AG04450 (cell line): ENCODE data around the gene THRB. TPM values are rescaled to one million over a fixed set of nuclear protein-coding genes. Genes with fewer than 3 reads are reported as not detected.

Source experiments
- CTCF ChIA-PET: fragments of 300-600, 350-600 bp; formaldehyde crosslinking; extraction: SDS; loops from one replicate; lab custom pipeline; 2022; ENCODE audit warnings: antibody characterized with exemption, inconsistent platforms; lab: Charles Lee
- POLR2A ChIA-PET: fragments of 350-600 bp; formaldehyde crosslinking; extraction: SDS; loops from one replicate; lab custom pipeline; 2021; ENCODE audit warnings: antibody characterized with exemption, inconsistent platforms; lab: Yijun Ruan, JAX
- DNase-seq: peaks from one replicate; pipeline ENCODE4 v3.0.0-alpha.2; 2011; ENCODE audit warnings: low read depth, low spot score
- H3K27ac ChIP-seq: one replicate; pipeline ENCODE4 v1.5.1; 2012; ENCODE audit warnings: low read depth, low read length, control low read depth
- H3K27me3 ChIP-seq: one replicate; pipeline ENCODE4 v1.6.0; 2012; ENCODE audit warnings: low read length; ENCODE audit not compliant: control insufficient read depth, insufficient read depth
- H3K4me3 ChIP-seq: 2 replicates; pipeline ENCODE4 v1.5.1; 2011; ENCODE audit warnings: mild to moderate bottlenecking, low read depth, low read length, control low read depth
- H3K9me3 ChIP-seq: 2 replicates; pipeline ENCODE4 v1.5.1; 2012; ENCODE audit warnings: low read length; ENCODE audit not compliant: control insufficient read depth, insufficient read depth
- CTCF ChIP-seq: IDR thresholded peaks from 2 replicates; pipeline ENCODE4 v1.5.1; 2011; ENCODE audit warnings: low read depth, low read length, control low read depth, inconsistent platforms
- polyA plus RNA-seq: library from polyadenylated mRNA; depleted of rRNA; stranded (reverse); fragments of >200 nt; gene quantifications from 2 replicates; pipeline ENCODE4 v1.2.3, GENCODE V29; 2011

The THRB gene
- polyA plus RNA-seq, 1 experiment = 0.02 TPM

- ChIA-PET CTCF (no interaction called here), POLR2A (no interaction called here)
- DNase-seq = no peak
- no peak for TF ChIP-seq CTCF
- no peaks in the 10 kb centered on the region for H3K9me3 ChIP-seq
- no peaks in the 10 kb centered on the region for H3K27me3 ChIP-seq
- no peak overlapping the region for H3K27ac ChIP-seq
- no peak overlapping the region for H3K4me3 ChIP-seq
These were observed 9.1 kb downstream of the THRB start for GRCh38 chr3:24485511-24485910.

GRCh38 chr3:24483873-24484272, 10.8 kb downstream of the THRB start:
- CTCF ChIA-PET = no interaction called here
- POLR2A ChIA-PET = no interaction called here
- no peaks in the 10 kb centered on the region for H3K27me3 ChIP-seq

GRCh38 chr3:24482096-24482705, 12.4 kb downstream of the THRB start:
- H3K27me3 ChIP-seq = no peaks in the 10 kb centered on the region
- H3K4me3 ChIP-seq = no peak overlapping the region
- no peak for TF ChIP-seq CTCF
- no peak overlapping the region for H3K27ac ChIP-seq
- ChIA-PET CTCF (no interaction called here), POLR2A (no interaction called here)
- DNase-seq = no peak
- no peaks in the 10 kb centered on the region for H3K9me3 ChIP-seq

More at GRCh38 chr3:24483873-24484272, 10.8 kb downstream of the THRB start:
- Histone ChIP-seq H3K27ac (no peak overlapping the region), H3K9me3 (no peaks in the 10 kb centered on the region), H3K4me3 (no peak overlapping the region)
- DNase-seq = no peak
- TF ChIP-seq CTCF = no peak

- Histone ChIP-seq H3K9me3 (no peaks in the 10 kb centered on the region), H3K27me3 (no peaks in the 10 kb centered on the region), H3K27ac (no peak overlapping the region), H3K4me3 (no peak overlapping the region)
- ChIA-PET CTCF (interaction anchor here (0.7 kb wide), 1 partner anchor 1197 kb away, joined by 5 read pairs; no protein-coding TSS in a partner anchor), POLR2A (no interaction called here)
- DNase-seq = no peak
- no peak for TF ChIP-seq CTCF
These were observed 13.5 kb downstream of the THRB start for GRCh38 chr3:24481193-24481592.

GRCh38 chr3:24480497-24480896, 14.2 kb downstream of the THRB start:
- Histone ChIP-seq H3K9me3 (no peaks in the 10 kb centered on the region), H3K27me3 (no peaks in the 10 kb centered on the region), H3K27ac (no peak overlapping the region), H3K4me3 (no peak overlapping the region)
- POLR2A ChIA-PET = no interaction called here
- no peak for DNase-seq
- CTCF ChIA-PET = no interaction called here
- no peak for TF ChIP-seq CTCF
